Measurements from ENCODE around the gene LRCH1.

LRCH1 gene

GRCh38 chr13:46536341-46536740 lies 16.6 kb upstream of the LRCH1 start:
- peak in 1 of 2 experiments; percentile 24 for DNase-seq

- no peak for DNase-seq
These were observed 13.7 kb upstream of the LRCH1 start for GRCh38 chr13:46539231-46539630.

GRCh38 chr13:46541210-46541609 lies 11.8 kb upstream of the LRCH1 start:
- DNase-seq: no peak

GRCh38 chr13:46542833-46543232 lies 10.1 kb upstream of the LRCH1 start:
- no peak for DNase-seq

GRCh38 chr13:46543287-46543686 lies 9.7 kb upstream of the LRCH1 start:
- peak; percentile 92 to 95 for DNase-seq

GRCh38 chr13:46544208-46544607 lies 8.8 kb upstream of the LRCH1 start:
- DNase-seq: no peak

GRCh38 chr13:46544811-46545210 lies 8.2 kb upstream of the LRCH1 start:
- no peak for DNase-seq

- no peak for DNase-seq
These were observed 6.7 kb upstream of the LRCH1 start for GRCh38 chr13:46546084-46546768.

- DNase-seq: no peak
These were observed 2.1 kb upstream of the LRCH1 start for GRCh38 chr13:46550822-46551221.

GRCh38 chr13:46551410-46552302 lies 1.3 kb upstream of the LRCH1 start:
- peak; percentile 49 to 78 for DNase-seq

GRCh38 chr13:46552303-46552682 lies 677 bp upstream of the LRCH1 start:
- DNase-seq: no peak

- no peak for DNase-seq
These were observed 533 bp downstream of the LRCH1 start for GRCh38 chr13:46553521-46553885.

- peak; percentile 45 to 74 for DNase-seq
These were observed 1.2 kb downstream of the LRCH1 start for GRCh38 chr13:46553886-46554858.

GRCh38 chr13:46554951-46555350 lies 2.0 kb downstream of the LRCH1 start:
- no peak for DNase-seq

GRCh38 chr13:46555722-46556417 lies 2.9 kb downstream of the LRCH1 start:
- no peak for DNase-seq

- no peak for DNase-seq
These were observed 3.4 kb downstream of the LRCH1 start for GRCh38 chr13:46556418-46556779.

- DNase-seq: no peak
These were observed 6.4 kb downstream of the LRCH1 start for GRCh38 chr13:46559272-46559805.

GRCh38 chr13:46560778-46561177 lies 7.8 kb downstream of the LRCH1 start:
- no peak for DNase-seq

GRCh38 chr13:46561286-46561685 lies 8.3 kb downstream of the LRCH1 start:
- DNase-seq: no peak

GRCh38 chr13:46561691-46562090 lies 8.7 kb downstream of the LRCH1 start:
- no peak for DNase-seq

- no peak for DNase-seq
These were observed 9.2 kb downstream of the LRCH1 start for GRCh38 chr13:46562152-46562551.

GRCh38 chr13:46562581-46562980 lies 9.6 kb downstream of the LRCH1 start:
- no peak for DNase-seq
